WI38 (cell line): ENCODE data around the gene LINC01488.

ENCODE experiments used
- H3K4me3 ChIP-seq: 2 replicates; pipeline ENCODE4 v1.5.1; 2011; ENCODE audit warnings: low read depth, mild to moderate bottlenecking, control low read depth, low read length
- TF ChIP-seq, protein P1 (sequence below): IDR thresholded peaks from 2 replicates; pipeline ENCODE4 v1.5.1; 2012; ENCODE audit warnings: low read depth, mild to moderate bottlenecking, control low read depth, low read length

LINC01488 gene

DNA sequence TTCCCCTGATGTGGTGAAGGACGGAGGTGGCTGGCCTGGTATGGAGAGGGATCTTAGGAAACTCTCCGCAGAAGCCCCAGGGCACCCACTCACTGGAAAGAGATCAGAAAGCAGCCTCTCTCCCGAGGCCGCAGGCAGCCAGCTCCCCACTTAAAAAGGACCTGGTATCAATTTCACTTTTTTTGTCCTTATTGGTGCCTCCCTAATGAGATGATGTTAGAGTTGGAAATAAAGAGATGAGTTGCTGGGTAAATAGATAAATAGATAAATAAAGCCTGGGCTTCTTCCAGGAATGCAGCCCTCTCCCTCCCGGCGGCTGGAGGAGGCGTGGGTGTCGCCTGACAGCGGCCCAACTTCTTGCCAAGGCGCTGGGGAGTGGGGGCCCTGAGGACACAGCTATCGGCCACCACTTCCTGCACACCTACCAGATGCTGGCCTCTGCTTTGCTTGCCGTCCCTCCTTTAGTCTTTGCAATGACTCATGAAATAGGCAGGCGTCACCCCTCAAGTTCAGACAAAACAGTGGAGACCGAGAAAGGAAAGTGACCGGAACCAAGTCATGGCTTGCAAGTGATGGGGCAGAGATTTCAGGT, 42.9 kb downstream of the LINC01488 start:
- TF ChIP-seq, protein P1, sequence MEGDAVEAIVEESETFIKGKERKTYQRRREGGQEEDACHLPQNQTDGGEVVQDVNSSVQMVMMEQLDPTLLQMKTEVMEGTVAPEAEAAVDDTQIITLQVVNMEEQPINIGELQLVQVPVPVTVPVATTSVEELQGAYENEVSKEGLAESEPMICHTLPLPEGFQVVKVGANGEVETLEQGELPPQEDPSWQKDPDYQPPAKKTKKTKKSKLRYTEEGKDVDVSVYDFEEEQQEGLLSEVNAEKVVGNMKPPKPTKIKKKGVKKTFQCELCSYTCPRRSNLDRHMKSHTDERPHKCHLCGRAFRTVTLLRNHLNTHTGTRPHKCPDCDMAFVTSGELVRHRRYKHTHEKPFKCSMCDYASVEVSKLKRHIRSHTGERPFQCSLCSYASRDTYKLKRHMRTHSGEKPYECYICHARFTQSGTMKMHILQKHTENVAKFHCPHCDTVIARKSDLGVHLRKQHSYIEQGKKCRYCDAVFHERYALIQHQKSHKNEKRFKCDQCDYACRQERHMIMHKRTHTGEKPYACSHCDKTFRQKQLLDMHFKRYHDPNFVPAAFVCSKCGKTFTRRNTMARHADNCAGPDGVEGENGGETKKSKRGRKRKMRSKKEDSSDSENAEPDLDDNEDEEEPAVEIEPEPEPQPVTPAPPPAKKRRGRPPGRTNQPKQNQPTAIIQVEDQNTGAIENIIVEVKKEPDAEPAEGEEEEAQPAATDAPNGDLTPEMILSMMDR: no peak
- no peak overlapping the region for H3K4me3 ChIP-seq

DNA sequence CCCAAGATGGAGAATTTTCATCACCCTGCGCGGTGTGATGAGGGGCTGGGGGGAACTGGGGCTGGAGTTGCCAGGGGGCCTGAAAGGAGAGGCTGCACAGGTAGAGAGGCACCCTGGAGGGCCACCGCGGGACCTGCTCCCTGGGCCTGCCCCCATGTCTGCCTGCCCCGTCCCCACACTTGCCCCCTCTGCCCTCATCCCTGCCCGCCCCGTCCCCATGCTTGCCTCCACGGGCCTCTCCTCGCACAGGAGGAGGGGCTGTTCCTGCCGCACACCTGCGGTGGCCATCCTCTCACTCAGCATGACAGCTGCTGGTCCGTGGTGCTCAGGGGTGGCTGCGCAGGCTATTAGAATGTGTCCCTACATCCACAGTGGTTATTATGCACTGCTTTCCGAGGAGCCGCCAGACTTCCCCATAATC, 43.5 kb downstream of the LINC01488 start:
- TF ChIP-seq, protein P1: no peak
- H3K4me3 ChIP-seq: no peak overlapping the region

DNA sequence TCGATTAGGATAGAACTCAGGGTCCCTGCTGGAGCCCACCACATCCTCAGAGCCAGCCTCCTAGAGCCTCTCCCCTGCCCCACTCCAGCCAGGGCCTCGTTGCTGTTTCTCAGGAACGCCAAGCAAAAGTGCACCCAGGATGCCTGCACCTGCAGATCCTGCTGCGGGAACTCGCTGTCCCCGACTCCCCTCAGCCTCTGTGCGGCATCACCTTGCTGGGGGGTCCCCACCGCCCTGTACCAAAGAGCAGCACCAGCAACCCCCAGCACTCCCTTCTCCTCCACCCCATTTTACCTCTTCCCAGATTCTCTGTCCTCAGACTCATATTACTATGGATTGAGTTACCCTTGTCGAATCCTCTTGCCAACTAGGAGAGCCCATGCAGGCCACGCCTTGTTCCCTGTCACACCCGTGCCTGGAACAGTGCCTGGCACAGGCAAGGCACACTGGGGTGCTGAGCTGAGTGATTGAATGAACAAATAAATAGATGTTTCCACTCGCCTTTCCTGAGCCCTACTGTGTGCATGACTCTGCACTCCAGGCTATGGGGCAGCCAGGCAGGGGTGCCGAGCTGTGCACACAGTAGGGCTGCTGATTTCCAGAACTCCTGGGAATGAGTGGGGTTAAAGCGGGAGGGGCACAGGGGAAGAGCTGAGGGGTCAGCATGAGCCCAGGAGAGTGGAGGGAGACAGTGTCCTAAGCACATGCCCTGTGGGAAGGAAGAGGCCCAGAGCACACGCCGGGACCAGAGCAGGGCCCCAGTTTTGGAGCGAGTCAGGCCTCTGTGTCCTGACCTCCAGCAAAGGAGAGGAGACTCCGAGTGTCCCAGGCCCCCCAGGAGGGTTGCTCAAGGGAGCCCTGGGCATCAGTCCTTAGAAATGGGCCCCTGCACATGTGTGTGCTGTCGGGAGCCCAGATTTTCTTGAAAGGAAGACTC, 44.3 kb downstream of the LINC01488 start:
- H3K4me3 ChIP-seq: no peak overlapping the region
- TF ChIP-seq, protein P1: no peak

DNA sequence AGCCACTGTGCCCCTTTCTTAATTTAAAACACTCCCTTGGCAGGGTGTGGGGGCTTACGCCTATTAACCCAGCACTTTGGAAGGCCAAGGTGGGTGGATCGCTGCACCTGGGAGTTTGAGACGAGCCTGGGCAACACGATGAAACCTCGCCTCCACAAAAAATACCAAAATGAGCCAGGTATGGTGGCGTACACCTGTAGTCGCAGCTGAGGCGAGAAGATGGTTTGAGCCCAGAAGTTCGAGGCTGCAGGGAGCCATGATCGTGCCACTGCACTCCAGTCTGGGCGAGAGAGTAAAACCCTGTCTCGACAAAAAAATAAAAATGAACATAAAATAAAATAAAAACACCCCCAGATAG, 45.0 kb downstream of the LINC01488 start:
- H3K4me3 ChIP-seq: no peak overlapping the region
- TF ChIP-seq, protein P1: no peak

DNA sequence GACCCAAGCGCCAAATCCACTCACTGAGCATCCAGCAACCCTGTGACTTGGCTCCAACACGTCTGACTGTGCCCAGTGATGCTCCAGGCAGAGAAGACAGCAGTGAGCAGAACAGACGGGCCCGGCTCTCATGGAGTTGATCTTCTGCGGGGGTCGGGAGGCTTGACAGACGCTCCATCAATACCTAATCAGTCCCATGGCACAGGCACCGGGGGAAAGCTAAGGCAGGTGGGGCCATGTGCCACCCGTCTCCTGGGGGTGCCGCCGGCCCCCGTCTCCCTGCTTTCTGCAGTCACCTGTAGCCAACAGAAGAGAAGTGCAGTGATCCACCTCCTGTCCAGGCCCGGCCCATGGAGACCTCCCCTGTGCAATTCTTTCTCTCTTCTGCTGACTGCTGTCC, 47.5 kb downstream of the LINC01488 start:
- no peak overlapping the region for H3K4me3 ChIP-seq
- TF ChIP-seq, protein P1: no peak

DNA sequence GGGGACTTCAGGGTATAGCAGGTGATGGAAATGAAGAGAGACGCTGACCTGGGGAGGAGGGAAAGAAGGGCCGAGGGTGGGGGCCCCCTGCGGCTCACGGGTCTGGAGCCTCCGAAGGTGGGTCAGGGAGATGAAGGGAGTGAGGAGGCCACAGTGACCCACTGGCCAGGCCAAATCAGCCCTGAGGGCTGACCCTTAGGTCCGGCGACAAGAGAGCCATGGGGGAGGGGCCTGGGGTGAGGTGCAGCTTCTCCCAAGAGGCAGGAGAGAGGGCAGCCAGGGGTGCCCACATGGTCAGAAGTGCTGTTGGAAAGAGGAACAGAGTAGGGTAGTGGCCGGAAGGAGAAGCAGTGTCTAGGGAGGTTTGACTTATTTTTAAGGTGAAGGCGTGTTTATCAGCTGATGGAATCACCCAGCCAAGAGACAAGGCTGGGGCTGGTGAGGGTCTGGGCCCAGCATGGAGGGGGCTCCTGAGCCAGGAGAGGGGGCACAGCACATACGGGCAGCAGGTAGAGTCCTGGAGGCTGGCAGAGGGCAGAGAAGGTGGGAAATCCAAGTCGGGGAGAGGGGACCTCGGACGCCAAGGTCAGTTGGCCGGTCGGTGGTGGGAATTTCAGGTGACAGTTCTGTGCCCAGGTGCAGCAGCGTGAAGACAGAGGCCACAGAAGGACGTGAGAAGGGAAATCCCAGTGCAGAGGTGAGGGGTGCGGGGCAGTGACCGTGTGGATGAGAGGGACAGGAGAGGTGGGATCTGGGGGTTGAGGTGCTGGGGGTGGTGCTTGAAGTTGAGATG, 49.0 kb downstream of the LINC01488 start:
- no peak overlapping the region for H3K4me3 ChIP-seq
- TF ChIP-seq, protein P1: no peak
